ENCODE data around the gene MSN. TPM values are rescaled to one million over a fixed set of nuclear protein-coding genes. Genes with fewer than 3 reads are reported as not detected.

The MSN gene
- total RNA-seq, 2 donors from 2014 or later = 141 to 188 TPM

- no peaks in the 10 kb centered on the region for H3K27me3 Mint-ChIP-seq (ENCODE audit: insufficient read depth)
Observed at GRCh38 chrX:65643531-65644052, 23.9 kb upstream of the MSN start.

DNA sequence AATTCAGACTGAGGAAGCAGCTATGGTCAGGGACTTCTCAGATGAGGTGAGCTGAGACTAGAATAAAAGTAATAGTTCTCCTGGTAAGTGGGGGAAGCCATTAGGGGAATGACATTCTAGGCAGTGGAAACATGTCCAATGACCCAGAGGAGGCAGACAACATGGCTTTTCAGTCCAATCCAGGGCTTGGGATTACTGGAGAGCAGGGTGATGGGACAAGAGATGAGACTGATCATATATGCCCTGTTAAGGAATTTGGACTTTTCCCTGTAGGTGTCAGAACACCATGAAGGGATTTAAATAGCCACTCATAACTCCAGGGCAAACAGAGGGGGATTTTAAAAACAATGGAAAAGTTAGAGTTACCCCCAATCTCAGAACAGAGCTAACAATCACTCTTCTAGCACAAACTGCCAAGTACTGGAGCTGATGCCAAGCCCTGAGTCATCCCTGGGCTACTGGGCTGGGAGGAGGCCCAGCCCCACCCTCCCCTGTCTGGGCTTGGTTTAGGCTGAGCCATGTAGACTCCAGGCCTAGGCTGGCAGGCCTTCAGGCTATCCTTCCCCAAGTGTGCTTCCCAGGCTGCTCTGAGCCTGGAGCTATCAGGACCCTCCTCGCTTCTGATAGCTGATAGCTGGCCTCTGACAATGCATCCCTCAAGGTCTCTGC, 22.7 kb upstream of the MSN start:
- H3K9me3 Mint-ChIP-seq = peaks cover 54% of the 10 kb centered on the region

More at GRCh38 chrX:65643531-65644052, 23.9 kb upstream of the MSN start:
- H3K36me3 ChIP-seq (ENCODE audit: control insufficient read depth, insufficient read depth, low read length) = no peaks in the 10 kb centered on the region
- H3K4me3 Mint-ChIP-seq = no peak overlapping the region
- no peaks in the 10 kb centered on the region for H3K9me3 ChIP-seq (ENCODE audit: control insufficient read depth, low read length)
- DNase-seq = no peak
- H3K27ac Mint-ChIP-seq = no peak overlapping the region
- H3K9me3 Mint-ChIP-seq = peaks cover 58% of the 10 kb centered on the region
- 100% methylated on average over 1 of the region's 1 CpG; no CpG with 5 or more reads in 1 of the 2 experiments for WGBS, 2 experiments (ENCODE audit: insufficient coverage in 1 of 2, insufficient read length in 1 of 2)
- peaks cover 5% of the 10 kb centered on the region for H3K4me1 Mint-ChIP-seq
- no peaks in the 10 kb centered on the region for H3K4me1 ChIP-seq (ENCODE audit: control insufficient read depth, insufficient read depth, low read length)
- H3K27me3 ChIP-seq (ENCODE audit: control insufficient read depth, insufficient read depth, low read length, poor library complexity, severe bottlenecking) = no peaks in the 10 kb centered on the region
- no peak for TF ChIP-seq CTCF (conservative IDR thresholded peaks at IDR 0.05)
- H3K9ac ChIP-seq (ENCODE audit: extremely low read depth, low read length, poor library complexity, severe bottlenecking) = no peak overlapping the region
- H3K36me3 Mint-ChIP-seq (ENCODE audit: low read depth) = no peaks in the 10 kb centered on the region
- H3K27ac ChIP-seq (ENCODE audit: low read depth, low read length) = no peak overlapping the region
- no peak overlapping the region for H3K4me3 ChIP-seq (ENCODE audit: low read length)

GRCh38 chrX:65647801-65648200, 19.7 kb upstream of the MSN start:
- Mint-ChIP-seq H3K27ac (no peak overlapping the region), H3K27me3 (ENCODE audit: insufficient read depth) (no peaks in the 10 kb centered on the region), H3K9me3 (peaks cover 57% of the 10 kb centered on the region), H3K36me3 (ENCODE audit: low read depth) (no peaks in the 10 kb centered on the region), H3K4me1 (peaks cover 5% of the 10 kb centered on the region), H3K4me3 (no peak overlapping the region)
- no peak for TF ChIP-seq CTCF (conservative IDR thresholded peaks at IDR 0.05)
- Histone ChIP-seq H3K27ac (ENCODE audit: low read depth, low read length) (no peak overlapping the region), H3K9me3 (ENCODE audit: control insufficient read depth, low read length) (no peaks in the 10 kb centered on the region), H3K36me3 (ENCODE audit: control insufficient read depth, insufficient read depth, low read length) (no peaks in the 10 kb centered on the region), H3K9ac (ENCODE audit: extremely low read depth, low read length, poor library complexity, severe bottlenecking) (no peak overlapping the region), H3K4me3 (ENCODE audit: low read length) (no peak overlapping the region), H3K4me1 (ENCODE audit: control insufficient read depth, insufficient read depth, low read length) (no peaks in the 10 kb centered on the region), H3K27me3 (ENCODE audit: control insufficient read depth, insufficient read depth, low read length, poor library complexity, severe bottlenecking) (no peaks in the 10 kb centered on the region)
- 88 to 100% methylated on average over 1 to 2 of the region's 3 CpGs for WGBS, 2 experiments (ENCODE audit: insufficient coverage in 1 of 2, insufficient read length in 1 of 2)
- no peak for DNase-seq

More for the DNA sequence above, 22.7 kb upstream of the MSN start:
- no peak for DNase-seq
- no peaks in the 10 kb centered on the region for H3K9me3 ChIP-seq (ENCODE audit: control insufficient read depth, low read length)
- H3K4me1 ChIP-seq (ENCODE audit: control insufficient read depth, insufficient read depth, low read length) = no peaks in the 10 kb centered on the region
- H3K27me3 ChIP-seq (ENCODE audit: control insufficient read depth, insufficient read depth, low read length, poor library complexity, severe bottlenecking) = no peaks in the 10 kb centered on the region
- no peak overlapping the region for H3K27ac Mint-ChIP-seq
- no peak overlapping the region for H3K4me3 Mint-ChIP-seq
- 52 to 71% methylated on average over 1 of the region's 1 CpG for WGBS, 2 experiments (ENCODE audit: insufficient coverage in 1 of 2, insufficient read length in 1 of 2)
- H3K4me3 ChIP-seq (ENCODE audit: low read length) = no peak overlapping the region
- no peaks in the 10 kb centered on the region for H3K36me3 Mint-ChIP-seq (ENCODE audit: low read depth)
- no peaks in the 10 kb centered on the region for H3K27me3 Mint-ChIP-seq (ENCODE audit: insufficient read depth)
- peaks cover 5% of the 10 kb centered on the region for H3K4me1 Mint-ChIP-seq
- H3K36me3 ChIP-seq (ENCODE audit: control insufficient read depth, insufficient read depth, low read length) = no peaks in the 10 kb centered on the region
- H3K9ac ChIP-seq (ENCODE audit: extremely low read depth, low read length, poor library complexity, severe bottlenecking) = no peak overlapping the region
- TF ChIP-seq CTCF (conservative IDR thresholded peaks at IDR 0.05) = no peak
- no peak overlapping the region for H3K27ac ChIP-seq (ENCODE audit: low read depth, low read length)
